NCI-H1694 treated with DMSO at 0.1 percent for 48 hours (cell line): ENCODE results near the gene PROM2.

Source experiments
- DNase-seq: peaks from one replicate; lab custom pipeline; 2025; lab: John Stamatoyannopoulos, UW

PROM2 gene

GRCh38 chr2:95284886-95285541 lies 10.8 kb downstream of the PROM2 start:
- DNase-seq, result no peak

DNA sequence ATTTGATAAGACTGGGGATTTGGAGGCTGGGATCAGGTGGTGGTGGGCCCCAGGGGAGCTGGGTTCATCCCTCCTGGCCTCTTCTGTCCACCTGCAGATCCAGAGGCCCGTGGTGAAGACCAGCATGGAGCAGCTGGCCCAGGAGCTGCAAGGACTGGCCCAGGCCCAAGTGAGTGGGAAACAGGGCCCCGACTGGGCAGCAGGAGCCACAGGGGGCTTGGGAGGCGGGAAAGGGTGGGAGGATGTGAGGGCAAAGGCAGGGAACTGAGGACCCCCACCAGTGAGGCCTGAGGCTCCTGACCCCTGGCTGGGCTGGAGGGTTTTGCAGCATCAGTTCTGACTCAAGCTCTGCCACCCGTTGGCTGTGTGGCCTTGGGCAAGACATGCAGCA lies 11.3 kb downstream of the PROM2 start:
- no peak for DNase-seq

GRCh38 chr2:95287336-95287735 lies 13.1 kb downstream of the PROM2 start:
- no peak for DNase-seq

DNA sequence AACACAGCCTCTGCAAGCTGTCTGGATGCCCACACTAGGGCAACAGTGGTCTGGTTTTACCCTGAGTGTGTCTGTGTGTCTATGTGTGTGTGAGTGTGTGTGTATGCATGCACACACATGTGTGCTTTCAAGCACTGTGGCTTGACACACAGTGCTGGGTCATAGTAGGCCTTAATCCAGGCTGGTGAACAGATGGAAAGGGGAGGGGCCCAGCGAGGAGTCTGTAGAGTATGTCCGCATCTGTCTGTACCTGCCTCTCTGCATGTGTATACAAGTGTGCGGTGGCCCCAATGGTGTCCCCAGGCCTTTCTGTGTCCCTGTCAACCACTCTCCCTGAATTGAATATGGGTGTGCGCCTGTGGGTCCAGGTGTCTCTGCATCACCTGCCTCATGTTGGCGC lies 13.6 kb downstream of the PROM2 start:
- peak; percentile 31 for DNase-seq

DNA sequence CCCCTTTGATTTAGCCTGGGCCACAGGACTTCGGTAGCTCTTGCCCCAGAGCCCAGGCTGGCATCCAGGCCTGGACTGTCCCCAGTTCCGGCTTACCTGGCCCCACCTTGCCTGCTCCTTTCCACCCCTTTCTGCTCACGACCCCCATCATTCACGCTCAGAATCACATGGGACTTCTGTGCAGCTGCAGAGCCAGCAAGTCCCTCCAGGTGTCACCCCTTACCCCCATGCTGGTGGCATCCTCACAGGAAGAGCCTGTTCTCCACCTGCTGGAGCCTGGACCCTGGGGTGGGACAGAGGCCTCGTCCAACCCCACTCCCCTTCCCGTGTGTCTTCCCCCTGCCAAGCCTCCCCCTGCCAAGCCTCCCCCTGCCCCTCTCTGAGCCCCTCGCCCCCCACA lies 15.0 kb downstream of the PROM2 start:
- no peak for DNase-seq

DNA sequence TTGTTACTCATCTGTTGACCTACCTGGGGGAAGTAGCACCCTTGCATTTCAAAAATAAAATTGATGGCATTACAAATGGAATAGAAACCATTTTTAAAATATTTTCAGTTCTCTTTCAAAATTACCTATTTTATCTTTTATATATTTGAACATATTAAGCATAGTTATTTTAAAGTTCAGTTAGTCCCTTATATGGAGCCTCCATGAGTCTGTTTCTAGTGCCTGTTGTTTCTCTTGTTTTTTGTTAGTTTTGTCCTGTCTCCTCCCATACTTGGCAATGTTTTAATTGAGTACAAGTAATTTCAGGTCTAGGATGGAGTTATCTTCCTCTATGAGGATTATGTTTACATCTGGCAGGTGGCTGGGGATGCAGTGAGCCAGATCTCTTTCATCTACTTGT lies 17.0 kb downstream of the PROM2 start:
- DNase-seq, result no peak

DNA sequence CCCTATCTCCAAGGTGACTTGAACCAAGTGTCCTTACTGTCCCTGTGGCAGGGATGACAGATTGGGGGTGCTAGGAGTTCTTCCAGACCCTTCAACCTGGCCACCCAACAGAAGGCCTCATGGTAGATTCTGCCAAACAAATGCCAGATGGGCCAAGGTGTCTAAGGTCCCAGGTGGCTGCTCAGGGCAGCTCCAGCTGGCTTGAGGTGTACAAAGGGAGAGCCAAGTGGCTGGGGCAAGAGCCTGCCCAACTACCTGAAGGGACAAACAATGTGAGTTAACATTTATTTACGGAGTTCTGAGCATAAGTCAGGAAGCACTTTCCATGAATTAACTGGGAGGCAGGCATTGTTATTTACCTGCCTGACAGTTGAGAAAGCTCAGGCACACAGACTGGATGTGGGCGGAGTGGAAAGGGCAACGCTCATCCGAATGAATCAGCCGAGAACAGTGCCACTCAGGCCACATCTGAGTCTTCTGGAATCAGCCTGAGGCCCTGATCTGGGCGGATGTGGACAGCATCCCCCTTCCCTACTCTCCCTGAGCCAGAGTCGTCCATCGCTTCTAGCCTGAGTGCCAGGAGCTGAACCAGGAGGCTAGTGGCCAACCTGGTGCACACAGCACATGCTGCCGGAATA lies 18.5 kb downstream of the PROM2 start:
- DNase-seq, result no peak

GRCh38 chr2:95294579-95295250 lies 20.5 kb downstream of the PROM2 start:
- DNase-seq, result no peak

- DNase-seq, result no peak
Observed at GRCh38 chr2:95295376-95295775, 21.1 kb downstream of the PROM2 start.

- peak; percentile 73 for DNase-seq
Observed at GRCh38 chr2:95296011-95296410, 21.8 kb downstream of the PROM2 start.

- DNase-seq, result peak; percentile 65
Observed at GRCh38 chr2:95296880-95297487, 22.7 kb downstream of the PROM2 start, which contains the start of gene KCNIP3. KCNIP3 (plus strand) TSS chr2:95297347; CDS start chr2:95297439, 92 bp downstream.

GRCh38 chr2:95297639-95298395 lies 23.6 kb downstream of the PROM2 start:
- DNase-seq, result no peak

GRCh38 chr2:95298486-95299111 lies 24.4 kb downstream of the PROM2 start:
- no peak for DNase-seq

DNA sequence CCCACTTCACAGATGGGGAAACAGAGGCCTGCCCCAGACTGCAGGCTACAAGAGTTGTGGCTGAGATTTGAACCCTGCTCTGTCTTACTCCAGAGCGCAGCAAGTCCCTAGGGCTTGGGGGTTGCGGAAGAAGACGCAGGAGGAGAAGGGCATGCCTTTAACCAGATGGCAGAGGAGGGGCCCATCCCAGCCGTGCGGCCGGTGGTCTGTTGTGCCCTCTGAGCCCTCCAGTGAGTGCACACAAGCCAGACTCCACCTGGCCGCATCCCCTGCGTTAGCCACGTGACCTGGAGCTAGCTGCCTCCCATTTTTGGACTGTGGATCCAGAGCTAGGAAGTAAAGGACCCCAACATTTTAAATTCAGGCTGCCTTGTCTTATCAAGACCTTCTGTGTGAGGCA lies 25.7 kb downstream of the PROM2 start:
- DNase-seq, result no peak

GRCh38 chr2:95300450-95300849 lies 26.2 kb downstream of the PROM2 start:
- DNase-seq, result peak; percentile 14

- no peak for DNase-seq
Observed at GRCh38 chr2:95301186-95301585, 26.9 kb downstream of the PROM2 start.

- peak; percentile 59 for DNase-seq
Observed at GRCh38 chr2:95301876-95302641, 27.8 kb downstream of the PROM2 start.

GRCh38 chr2:95303191-95303919 lies 29.1 kb downstream of the PROM2 start:
- DNase-seq, result peak; percentile 70

DNA sequence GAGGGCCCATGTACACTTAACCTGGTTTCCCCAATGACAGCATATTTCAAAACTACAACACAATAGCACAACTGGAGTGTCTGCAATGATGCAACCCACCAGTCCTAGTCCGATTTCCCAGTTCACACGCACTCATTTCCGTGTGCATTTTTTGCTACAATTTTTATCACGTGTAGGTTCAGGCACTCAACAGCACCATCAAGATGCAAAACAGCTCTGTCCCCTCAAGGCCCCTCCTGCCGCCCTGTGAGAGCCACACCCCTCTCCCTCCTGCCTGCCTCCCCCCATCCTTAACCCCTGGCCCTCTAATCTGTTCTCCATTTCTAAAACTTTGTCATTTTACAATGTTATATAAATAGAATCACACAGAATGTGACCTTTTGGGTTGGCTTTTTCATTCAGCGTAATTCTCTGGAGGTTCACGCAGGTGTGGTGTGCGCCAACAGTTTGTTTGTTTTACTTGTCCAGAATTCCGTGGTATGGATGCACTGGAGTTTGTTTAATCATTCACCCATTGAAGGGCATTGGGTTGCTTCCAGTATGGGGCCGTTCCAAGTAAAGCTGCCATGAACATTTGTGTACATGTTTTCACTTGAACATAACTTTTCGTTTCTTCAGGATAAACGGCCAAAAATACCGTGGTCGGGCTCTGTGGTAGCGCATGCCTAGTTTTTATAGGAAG lies 31.3 kb downstream of the PROM2 start:
- no peak for DNase-seq
